Measurements from ENCODE around the gene ANKS6. TPM values are rescaled to one million over a fixed set of nuclear protein-coding genes. Genes with fewer than 3 reads are reported as not detected.

The ANKS6 gene
- total RNA-seq, 1 experiment from 2014 or later = 39.2 TPM

- ChIA-PET POLR2A (no interaction called here), CTCF (no interaction called here)
Measured at GRCh38 chr9:98724810-98725530, 71.4 kb downstream of the ANKS6 start.

More at GRCh38 chr9:98724810-98725530, 71.4 kb downstream of the ANKS6 start:
- TF ChIP-seq SP1 (IDR thresholded peaks at IDR 0.05; ENCODE audit: low read depth) (no peak), TCF7L2 (IDR thresholded peaks at IDR 0.05; ENCODE audit: borderline replicate concordance, extremely low read depth, insufficient read depth, insufficient read length) (no peak), YY1 (IDR thresholded peaks at IDR 0.05; ENCODE audit: extremely low read depth, insufficient replicate concordance, low read depth, low read length) (no peak), FOSL1 (IDR thresholded peaks at IDR 0.05; ENCODE audit: low read depth) (no peak), CTCF (IDR thresholded peaks at IDR 0.05 in 2 of 3, conservative IDR thresholded peaks at IDR 0.05 in 1 of 3; ENCODE audit: borderline replicate concordance in 1 of 3, insufficient read depth in 1 of 3, low read depth in 2 of 3, low read length in 2 of 3) (no peak), EZH2 (IDR thresholded peaks at IDR 0.05) (no peak), EZH2phosphoT487 (IDR thresholded peaks at IDR 0.05; ENCODE audit: borderline replicate concordance) (no peak), JUND (IDR thresholded peaks at IDR 0.05) (no peak), CEBPB (IDR thresholded peaks at IDR 0.05; ENCODE audit: low read depth) (no peak), EGR1 (IDR thresholded peaks at IDR 0.05; ENCODE audit: low read depth) (no peak), POLR2AphosphoS5 (IDR thresholded peaks at IDR 0.05; ENCODE audit: low read depth, low read length) (no peak), ELF1 (IDR thresholded peaks at IDR 0.05; ENCODE audit: borderline replicate concordance, low read depth) (no peak), POLR2A (IDR thresholded peaks at IDR 0.05; ENCODE audit: borderline replicate concordance, extremely low read depth, insufficient read depth, insufficient read length) (no peak), SIN3A (IDR thresholded peaks at IDR 0.05; ENCODE audit: low read depth) (no peak), RAD21 (IDR thresholded peaks at IDR 0.05; ENCODE audit: low read depth) (no peak)
- TF ChIP-seq, protein P1, sequence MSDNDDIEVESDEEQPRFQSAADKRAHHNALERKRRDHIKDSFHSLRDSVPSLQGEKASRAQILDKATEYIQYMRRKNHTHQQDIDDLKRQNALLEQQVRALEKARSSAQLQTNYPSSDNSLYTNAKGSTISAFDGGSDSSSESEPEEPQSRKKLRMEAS (IDR thresholded peaks at IDR 0.05) = no peak
- TF ChIP-seq, protein P2, sequence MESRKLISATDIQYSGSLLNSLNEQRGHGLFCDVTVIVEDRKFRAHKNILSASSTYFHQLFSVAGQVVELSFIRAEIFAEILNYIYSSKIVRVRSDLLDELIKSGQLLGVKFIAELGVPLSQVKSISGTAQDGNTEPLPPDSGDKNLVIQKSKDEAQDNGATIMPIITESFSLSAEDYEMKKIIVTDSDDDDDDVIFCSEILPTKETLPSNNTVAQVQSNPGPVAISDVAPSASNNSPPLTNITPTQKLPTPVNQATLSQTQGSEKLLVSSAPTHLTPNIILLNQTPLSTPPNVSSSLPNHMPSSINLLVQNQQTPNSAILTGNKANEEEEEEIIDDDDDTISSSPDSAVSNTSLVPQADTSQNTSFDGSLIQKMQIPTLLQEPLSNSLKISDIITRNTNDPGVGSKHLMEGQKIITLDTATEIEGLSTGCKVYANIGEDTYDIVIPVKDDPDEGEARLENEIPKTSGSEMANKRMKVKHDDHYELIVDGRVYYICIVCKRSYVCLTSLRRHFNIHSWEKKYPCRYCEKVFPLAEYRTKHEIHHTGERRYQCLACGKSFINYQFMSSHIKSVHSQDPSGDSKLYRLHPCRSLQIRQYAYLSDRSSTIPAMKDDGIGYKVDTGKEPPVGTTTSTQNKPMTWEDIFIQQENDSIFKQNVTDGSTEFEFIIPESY (IDR thresholded peaks at IDR 0.05; ENCODE audit: extremely low read depth, insufficient replicate concordance, low read length) = no peak
- no TSS peak for BruUV-seq (replicated peaks)
- intact Hi-C loops (cut with micrococcal nuclease) = no loop called here
- no peaks in the 10 kb centered on the region for H3K36me3 ChIP-seq (ENCODE audit: control insufficient read depth in 1 of 2, insufficient read depth in 2 of 2, low read length in 2 of 2)
- H3K9me2 ChIP-seq (ENCODE audit: insufficient read depth) = no peaks in the 10 kb centered on the region
- H3K4me2 ChIP-seq (ENCODE audit: low read length) = no peak overlapping the region
- no peaks in the 10 kb centered on the region for H3K9me3 ChIP-seq (ENCODE audit: control insufficient read depth in 1 of 2, insufficient read depth in 1 of 2, low read depth in 1 of 2, low read length in 2 of 2)
- no peak overlapping the region for H3K4me3 ChIP-seq (replicated peaks in 1 of 2; ENCODE audit: low read depth in 1 of 2, low read length in 2 of 2)
- no peaks in the 10 kb centered on the region for H4K20me1 ChIP-seq (ENCODE audit: insufficient read depth)
- RAD21 ChIA-PET (ENCODE audit: low non-redundant PET in 1 of 2, low total read pairs in 2 of 2, uncharacterized antibody in 2 of 2, unreplicated experiment in 2 of 2) = no interaction called here
- peaks cover 33% of the 10 kb centered on the region for H3K27me3 ChIP-seq (ENCODE audit: insufficient read depth, low read length)
- no peaks in the 10 kb centered on the region for H3K79me2 ChIP-seq (ENCODE audit: insufficient read depth, low read length)
- ATAC-seq (no peak), DNase-seq (ENCODE audit: low read depth, low spot score) (no peak)
- H3K27ac ChIP-seq (ENCODE audit: low read depth, low read length) = no peak overlapping the region
- H3K9ac ChIP-seq (ENCODE audit: low read length) = no peak overlapping the region
- H3K4me1 ChIP-seq (ENCODE audit: control insufficient read depth in 1 of 2, insufficient read depth in 2 of 2, low read length in 2 of 2) = no peaks in the 10 kb centered on the region
- H2AFZ ChIP-seq (ENCODE audit: low read depth, low read length, poor library complexity, severe bottlenecking) = no peak overlapping the region

Data from HCT116 (cell line).